ENCODE measurements around the gene LRRC49.

LRRC49 gene

DNA sequence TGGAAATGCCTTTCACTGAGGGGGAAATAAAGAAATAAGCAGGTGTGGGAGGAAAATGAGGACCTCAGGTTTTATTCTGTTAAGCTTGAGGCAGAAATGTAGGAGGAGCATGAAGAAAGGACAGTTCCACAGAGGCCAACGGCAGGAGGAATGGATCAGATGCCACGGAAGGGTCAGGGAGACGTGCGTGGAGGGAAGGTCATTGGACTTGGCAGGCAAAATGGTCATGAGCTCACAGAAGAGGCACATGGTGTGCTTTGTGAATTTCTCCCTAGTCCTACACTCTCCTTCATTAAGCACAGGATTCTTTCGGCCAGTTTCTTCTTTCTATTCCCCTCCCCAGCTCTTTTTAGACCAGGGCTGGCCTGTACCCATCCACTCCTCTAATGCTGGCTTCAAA is 190.2 kb downstream of the LRRC49 start:
- no peak overlapping the region for H3K27ac ChIP-seq
- TF ChIP-seq, protein P1, sequence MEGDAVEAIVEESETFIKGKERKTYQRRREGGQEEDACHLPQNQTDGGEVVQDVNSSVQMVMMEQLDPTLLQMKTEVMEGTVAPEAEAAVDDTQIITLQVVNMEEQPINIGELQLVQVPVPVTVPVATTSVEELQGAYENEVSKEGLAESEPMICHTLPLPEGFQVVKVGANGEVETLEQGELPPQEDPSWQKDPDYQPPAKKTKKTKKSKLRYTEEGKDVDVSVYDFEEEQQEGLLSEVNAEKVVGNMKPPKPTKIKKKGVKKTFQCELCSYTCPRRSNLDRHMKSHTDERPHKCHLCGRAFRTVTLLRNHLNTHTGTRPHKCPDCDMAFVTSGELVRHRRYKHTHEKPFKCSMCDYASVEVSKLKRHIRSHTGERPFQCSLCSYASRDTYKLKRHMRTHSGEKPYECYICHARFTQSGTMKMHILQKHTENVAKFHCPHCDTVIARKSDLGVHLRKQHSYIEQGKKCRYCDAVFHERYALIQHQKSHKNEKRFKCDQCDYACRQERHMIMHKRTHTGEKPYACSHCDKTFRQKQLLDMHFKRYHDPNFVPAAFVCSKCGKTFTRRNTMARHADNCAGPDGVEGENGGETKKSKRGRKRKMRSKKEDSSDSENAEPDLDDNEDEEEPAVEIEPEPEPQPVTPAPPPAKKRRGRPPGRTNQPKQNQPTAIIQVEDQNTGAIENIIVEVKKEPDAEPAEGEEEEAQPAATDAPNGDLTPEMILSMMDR (conservative IDR thresholded peaks at IDR 0.05): no peak

DNA sequence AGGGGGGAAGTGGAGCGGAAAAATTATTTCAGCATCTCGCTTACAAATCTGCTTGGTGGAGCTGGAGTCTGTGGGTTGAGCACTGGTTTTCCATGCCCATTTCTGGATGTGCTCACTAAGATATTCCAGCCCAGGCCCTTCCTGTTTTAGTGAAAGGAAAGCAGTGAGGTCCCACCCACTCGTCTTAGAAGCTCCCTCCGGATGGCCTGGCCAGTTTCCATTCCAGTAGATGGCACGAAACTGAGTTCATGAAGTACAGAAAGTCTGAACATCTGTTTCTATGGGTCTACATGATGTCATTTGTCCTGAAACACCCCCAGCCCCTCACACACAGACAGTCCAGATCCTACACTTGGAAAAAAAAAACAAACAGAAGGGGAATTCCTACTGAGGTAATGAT is 190.7 kb downstream of the LRRC49 start:
- TF ChIP-seq, protein P1 (conservative IDR thresholded peaks at IDR 0.05): no peak
- H3K27ac ChIP-seq: no peak overlapping the region

DNA sequence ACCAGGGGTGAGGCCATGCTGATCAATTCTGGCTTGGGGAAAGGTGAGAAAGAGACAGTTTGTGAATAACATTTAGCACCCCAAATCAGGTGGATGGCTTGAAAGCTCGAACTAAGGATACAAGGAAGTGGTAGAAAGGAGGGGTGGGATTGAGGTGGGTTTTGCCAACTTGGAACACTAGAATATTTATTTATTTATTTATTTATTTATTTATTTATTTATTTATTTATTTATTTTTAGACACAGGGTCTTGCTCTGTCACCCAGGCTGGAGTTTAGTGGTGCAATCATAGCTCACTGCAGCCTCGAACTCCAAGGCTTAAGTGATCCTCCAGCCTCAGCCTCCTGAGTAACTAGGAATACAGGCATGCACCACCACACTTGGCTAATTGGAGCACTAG is 191.6 kb downstream of the LRRC49 start:
- TF ChIP-seq, protein P1 (conservative IDR thresholded peaks at IDR 0.05): no peak
- no peak overlapping the region for H3K27ac ChIP-seq

DNA sequence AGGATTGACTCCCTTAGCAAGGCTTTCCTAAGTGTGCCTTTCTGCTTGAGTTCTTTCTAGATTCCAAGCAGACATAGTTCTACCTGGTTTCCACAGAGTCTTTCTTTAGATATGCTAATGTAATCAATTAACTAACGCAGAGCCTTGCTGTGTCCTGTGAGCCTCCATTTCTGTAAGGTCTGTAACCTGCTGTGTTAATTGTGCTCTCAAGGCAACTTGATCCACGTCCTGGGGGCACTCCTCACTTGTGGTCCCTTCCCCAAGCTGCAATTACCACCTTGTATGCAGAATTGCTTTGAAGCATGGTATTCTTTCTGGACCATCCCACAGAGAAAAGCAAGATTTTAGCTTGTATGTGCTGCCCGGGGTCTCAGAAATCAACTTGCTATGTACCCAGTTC is 193.2 kb downstream of the LRRC49 start:
- TF ChIP-seq, protein P1 (conservative IDR thresholded peaks at IDR 0.05): no peak
- no peak overlapping the region for H3K27ac ChIP-seq

DNA sequence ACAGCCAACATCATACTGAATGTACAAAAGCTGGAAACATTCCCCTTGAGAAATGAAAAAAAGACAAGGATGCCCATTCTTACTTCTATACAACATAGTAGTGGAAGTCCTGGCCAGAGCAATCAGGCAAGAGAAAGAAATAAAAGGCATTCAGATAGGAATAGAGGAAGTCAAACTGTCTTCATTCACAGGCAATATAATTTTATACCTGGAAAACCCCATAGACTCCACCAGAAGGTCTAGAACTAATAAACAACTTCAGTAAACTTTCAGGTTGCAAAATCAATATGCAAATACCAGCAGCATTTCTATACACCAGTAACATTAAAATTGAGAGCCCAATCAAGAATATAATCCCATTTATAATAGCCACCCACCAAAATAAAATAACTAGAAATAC is 195.5 kb downstream of the LRRC49 start:
- TF ChIP-seq, protein P1 (conservative IDR thresholded peaks at IDR 0.05): no peak
- no peak overlapping the region for H3K27ac ChIP-seq

DNA sequence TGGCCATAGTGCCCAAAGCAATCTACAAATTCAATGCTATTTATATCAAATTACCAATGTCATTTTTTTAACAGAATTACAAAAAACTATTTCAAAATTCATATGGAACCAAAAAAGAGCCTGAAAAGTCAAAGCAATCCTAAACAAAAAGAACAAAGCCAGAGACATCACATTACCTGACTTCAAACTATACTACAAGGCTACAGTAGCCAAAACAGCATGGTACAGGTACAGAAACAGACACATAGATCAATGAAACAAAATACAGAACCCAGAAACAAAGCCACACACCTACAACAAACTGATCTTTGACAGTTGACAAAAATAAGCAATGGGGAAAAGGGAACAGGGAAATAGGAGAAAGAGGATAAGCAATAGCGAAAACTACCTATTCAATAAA is 196.1 kb downstream of the LRRC49 start:
- TF ChIP-seq, protein P1 (conservative IDR thresholded peaks at IDR 0.05): no peak
- H3K27ac ChIP-seq: no peak overlapping the region

DNA sequence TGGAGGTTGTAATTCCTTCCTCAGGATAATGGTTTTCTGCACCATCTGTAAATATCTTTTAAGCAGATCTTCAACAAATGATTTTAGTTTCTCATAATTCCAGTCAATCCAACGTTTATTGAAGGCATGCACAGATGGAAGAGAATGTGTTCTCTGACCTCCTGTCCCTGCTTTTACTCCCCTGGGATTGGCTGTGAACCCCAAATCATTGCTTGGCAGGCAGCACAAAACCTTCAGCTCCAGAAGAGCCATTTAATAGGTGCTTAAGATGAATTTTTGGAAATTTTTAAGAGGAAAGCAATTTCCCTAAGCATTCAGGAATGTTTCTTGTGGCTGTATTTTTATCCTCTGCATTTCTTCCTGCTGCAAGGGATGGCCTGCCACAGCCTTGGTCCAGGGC is 197.2 kb downstream of the LRRC49 start:
- no peak overlapping the region for H3K27ac ChIP-seq
- TF ChIP-seq, protein P1 (conservative IDR thresholded peaks at IDR 0.05): no peak

DNA sequence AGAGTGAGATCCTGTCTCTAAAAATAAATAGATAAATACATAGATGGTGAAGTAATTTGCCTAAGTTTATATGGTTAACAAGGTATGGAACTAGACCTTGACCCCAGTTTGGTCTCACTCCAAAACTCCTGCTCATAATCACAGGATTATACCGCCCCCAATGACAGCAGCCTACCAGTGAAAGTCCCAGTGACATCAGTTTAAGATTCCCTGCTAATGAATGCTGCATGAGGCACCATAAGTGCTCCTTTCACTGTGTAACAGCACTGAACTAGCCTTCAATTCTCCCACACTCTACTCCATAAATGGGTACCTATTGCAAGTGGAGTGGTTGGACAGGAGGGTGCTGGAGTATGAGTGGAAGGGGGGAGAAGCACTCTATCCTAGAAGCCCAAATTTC is 199.0 kb downstream of the LRRC49 start:
- H3K27ac ChIP-seq: no peak overlapping the region
- TF ChIP-seq, protein P1 (conservative IDR thresholded peaks at IDR 0.05): no peak
